Measurements from ENCODE around the gene RAD51AP2.
"Not testable (repeated sequence)": the region's sequence is repeated elsewhere in the genome, so short reads cannot be mapped to it uniquely, and the experiment has no call there.

The RAD51AP2 gene

GRCh38 chr2:17538022-17538843, 20.0 kb upstream of the RAD51AP2 start:
- DNase-seq (ENCODE audit: low read depth), result no peak

GRCh38 chr2:17536416-17536815, 18.2 kb upstream of the RAD51AP2 start:
- DNase-seq (ENCODE audit: low read depth), result no peak

- DNase-seq (ENCODE audit: low read depth), result no peak
These were observed 15.3 kb upstream of the RAD51AP2 start for GRCh38 chr2:17533546-17533945.

- no peak for DNase-seq (ENCODE audit: low read depth)
These were observed 11.5 kb upstream of the RAD51AP2 start for GRCh38 chr2:17529771-17530170.

GRCh38 chr2:17522303-17522702, 4.1 kb upstream of the RAD51AP2 start:
- no peak for DNase-seq (ENCODE audit: low read depth)

GRCh38 chr2:17521621-17522020, 3.4 kb upstream of the RAD51AP2 start:
- no peak for DNase-seq (ENCODE audit: low read depth)

- no peak for DNase-seq (ENCODE audit: low read depth)
These were observed 2.5 kb upstream of the RAD51AP2 start for GRCh38 chr2:17520761-17521160.

GRCh38 chr2:17519486-17519885, 1.2 kb upstream of the RAD51AP2 start:
- no peak for DNase-seq (ENCODE audit: low read depth)

GRCh38 chr2:17517481-17518211, 594 bp downstream of the RAD51AP2 start:
- DNase-seq (ENCODE audit: low read depth), result no peak

GRCh38 chr2:17515652-17516051, 2.6 kb downstream of the RAD51AP2 start:
- DNase-seq (ENCODE audit: low read depth), result no peak

- DNase-seq (ENCODE audit: low read depth), result no peak
These were observed 11.3 kb downstream of the RAD51AP2 start for GRCh38 chr2:17506736-17507616.

- DNase-seq (ENCODE audit: low read depth), result no peak
These were observed 20.5 kb downstream of the RAD51AP2 start for GRCh38 chr2:17497718-17498117.

GRCh38 chr2:17495590-17495989, 22.6 kb downstream of the RAD51AP2 start:
- no peak for DNase-seq (ENCODE audit: low read depth)

GRCh38 chr2:17490165-17490564, 28.1 kb downstream of the RAD51AP2 start:
- not testable (repeated sequence) for DNase-seq (ENCODE audit: low read depth)

GRCh38 chr2:17488610-17489009, 29.6 kb downstream of the RAD51AP2 start:
- DNase-seq (ENCODE audit: low read depth), result not testable (repeated sequence)

GRCh38 chr2:17483496-17483895, 34.7 kb downstream of the RAD51AP2 start:
- DNase-seq (ENCODE audit: low read depth), result no peak

GRCh38 chr2:17482651-17483050, 35.6 kb downstream of the RAD51AP2 start:
- no peak for DNase-seq (ENCODE audit: low read depth)

GRCh38 chr2:17479875-17480274, 38.4 kb downstream of the RAD51AP2 start:
- DNase-seq (ENCODE audit: low read depth), result no peak

- DNase-seq (ENCODE audit: low read depth), result no peak
These were observed 41.4 kb downstream of the RAD51AP2 start for GRCh38 chr2:17476830-17477229.

GRCh38 chr2:17476064-17476463, 42.2 kb downstream of the RAD51AP2 start:
- DNase-seq (ENCODE audit: low read depth), result no peak

- DNase-seq (ENCODE audit: low read depth), result no peak
These were observed 43.0 kb downstream of the RAD51AP2 start for GRCh38 chr2:17475286-17475685.

GRCh38 chr2:17471979-17472378, 46.3 kb downstream of the RAD51AP2 start:
- no peak for DNase-seq (ENCODE audit: low read depth)
